Subcutaneous adipose tissue (tissue), 4 donors: ENCODE measurements around the gene RAB5A. TPM values are rescaled to one million over a fixed set of nuclear protein-coding genes. Genes with fewer than 3 reads are reported as not detected.

Source experiments
- total RNA-seq, 4 donors: library from RNA; depleted of rRNA; stranded (reverse); fragments of >200 nt; gene quantifications; one replicate each; pipeline ENCODE4 v1.1.0, GENCODE V29; 2016
- TF ChIP-seq, protein P1 (sequence below): fragments of 450-650 bp; IDR thresholded peaks from one replicate; pipeline ENCODE4 v1.5.1; 2016; ENCODE audit warnings: low read depth, mild to moderate bottlenecking, control low read depth, antibody characterized with exemption, moderate library complexity

Gene RAB5A
- 10 to 100 TPM; 70.5 to 93.2 (median 85.3) TPM for total RNA-seq

DNA sequence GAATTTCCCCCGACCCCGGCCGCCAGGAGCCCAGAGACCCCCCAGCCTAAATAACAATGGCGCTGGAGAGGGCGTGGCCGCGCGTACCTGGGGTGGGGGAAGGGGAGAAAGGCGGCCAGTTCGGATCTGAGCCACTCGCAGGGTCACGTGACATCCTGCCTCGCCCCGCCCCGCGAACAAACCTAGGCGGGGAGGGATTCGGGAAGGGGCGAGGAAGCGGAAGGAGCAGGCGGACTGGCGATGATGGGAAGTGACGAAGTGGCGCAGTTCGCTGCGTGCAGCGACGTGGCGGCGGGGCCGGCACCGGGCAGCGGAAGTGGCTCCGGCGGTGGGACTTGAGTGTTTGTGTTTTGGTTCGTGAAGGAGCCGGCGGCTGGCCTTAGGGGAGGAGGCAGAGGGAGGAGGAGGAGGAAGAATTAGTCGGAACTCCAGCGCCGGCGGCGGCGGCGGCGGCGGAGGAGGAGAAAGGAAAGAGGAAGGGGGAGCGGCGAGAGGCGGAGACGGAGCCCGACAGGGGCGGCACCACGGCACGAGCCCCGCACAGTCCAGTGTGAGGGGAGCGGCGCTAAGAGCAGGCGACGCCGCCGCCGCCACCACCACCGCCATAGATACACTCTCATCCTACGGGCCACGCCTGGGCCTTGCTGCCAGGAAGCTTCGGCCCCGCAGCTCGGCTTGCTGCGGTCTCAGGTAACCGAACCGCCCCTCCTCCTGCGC is at the start of gene RAB5A:
Gene RAB5A (plus strand): TSS at position 266 of the 717 bp plus-strand sequence. CDS start 3,802 bp downstream, outside the sequence.
- TF ChIP-seq, protein P1, sequence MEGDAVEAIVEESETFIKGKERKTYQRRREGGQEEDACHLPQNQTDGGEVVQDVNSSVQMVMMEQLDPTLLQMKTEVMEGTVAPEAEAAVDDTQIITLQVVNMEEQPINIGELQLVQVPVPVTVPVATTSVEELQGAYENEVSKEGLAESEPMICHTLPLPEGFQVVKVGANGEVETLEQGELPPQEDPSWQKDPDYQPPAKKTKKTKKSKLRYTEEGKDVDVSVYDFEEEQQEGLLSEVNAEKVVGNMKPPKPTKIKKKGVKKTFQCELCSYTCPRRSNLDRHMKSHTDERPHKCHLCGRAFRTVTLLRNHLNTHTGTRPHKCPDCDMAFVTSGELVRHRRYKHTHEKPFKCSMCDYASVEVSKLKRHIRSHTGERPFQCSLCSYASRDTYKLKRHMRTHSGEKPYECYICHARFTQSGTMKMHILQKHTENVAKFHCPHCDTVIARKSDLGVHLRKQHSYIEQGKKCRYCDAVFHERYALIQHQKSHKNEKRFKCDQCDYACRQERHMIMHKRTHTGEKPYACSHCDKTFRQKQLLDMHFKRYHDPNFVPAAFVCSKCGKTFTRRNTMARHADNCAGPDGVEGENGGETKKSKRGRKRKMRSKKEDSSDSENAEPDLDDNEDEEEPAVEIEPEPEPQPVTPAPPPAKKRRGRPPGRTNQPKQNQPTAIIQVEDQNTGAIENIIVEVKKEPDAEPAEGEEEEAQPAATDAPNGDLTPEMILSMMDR = no peak

DNA sequence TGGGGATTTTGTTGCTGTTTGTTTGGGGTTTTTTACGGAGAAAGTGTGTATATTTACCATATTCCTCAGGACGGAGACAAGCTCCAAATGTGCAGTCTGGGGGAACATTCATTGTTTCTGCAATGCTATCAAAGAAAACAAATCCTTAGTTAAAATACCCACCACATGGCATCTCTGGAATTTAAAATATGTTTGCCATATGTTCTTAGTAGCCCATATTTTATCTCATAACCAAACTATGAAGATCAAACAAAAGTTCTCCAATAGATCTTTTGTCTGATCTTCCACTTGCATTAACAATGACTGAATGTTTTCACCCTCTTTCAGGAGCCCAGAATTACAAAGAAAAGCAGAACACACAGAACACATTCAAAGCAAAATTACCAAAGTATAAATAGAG is 48.2 kb upstream of the RAB5A start:
- TF ChIP-seq, protein P1 = no peak

- TF ChIP-seq, protein P1 = no peak
Observed at GRCh38 chr3:19899264-19899663, 47.6 kb upstream of the RAB5A start.

GRCh38 chr3:19901337-19901736 is 45.6 kb upstream of the RAB5A start:
- TF ChIP-seq, protein P1 = no peak

DNA sequence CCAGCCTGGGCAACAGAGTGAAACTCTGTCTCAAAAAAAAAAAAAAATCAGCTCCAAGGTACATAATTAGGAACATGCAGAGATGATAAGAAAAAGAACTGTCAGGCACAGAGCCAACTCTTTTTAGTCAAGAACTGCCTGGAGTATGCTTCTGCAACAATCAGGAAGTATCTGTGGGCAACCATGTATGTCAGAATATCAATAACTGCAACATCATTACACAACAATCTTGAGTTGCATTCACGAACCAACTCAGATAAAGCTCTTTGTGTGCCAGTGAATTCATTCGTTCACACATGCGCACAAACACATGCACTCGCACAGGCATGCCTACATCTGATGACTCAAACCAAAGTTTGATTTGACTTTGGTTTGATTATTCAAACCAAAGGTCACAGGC is 45.0 kb upstream of the RAB5A start:
- TF ChIP-seq, protein P1 = no peak

GRCh38 chr3:19903649-19904048 is 43.2 kb upstream of the RAB5A start:
- TF ChIP-seq, protein P1 = no peak

- TF ChIP-seq, protein P1 = no peak
Observed at GRCh38 chr3:19907523-19907922, 39.4 kb upstream of the RAB5A start.
